PFSK-1 (cell line): ENCODE measurements around the gene POMGNT2.

ENCODE experiments used
- FOXP2 ChIP-seq: optimal IDR thresholded peaks from 2 replicates; pipeline ENCODE3; 2011; ENCODE audit warnings: borderline replicate concordance, control low read depth, inconsistent platforms; ENCODE audit not compliant: insufficient read depth; ENCODE audit errors: extremely low read length, extremely low read depth
- POLR2AphosphoS5 ChIP-seq: IDR thresholded peaks from 2 replicates; pipeline ENCODE4 v1.6.1; 2012; ENCODE audit warnings: low read depth, mild to moderate bottlenecking, control low read depth, low read length, moderate library complexity
- REST ChIP-seq, 2 experiments: IDR thresholded peaks; 2 replicates each; pipeline versions ENCODE4 v1.6.1 to v1.8.0; 2011 to 2012; ENCODE audit warnings: low read depth in 2 of 2, low read length in 2 of 2, control low read depth in 1 of 2, inconsistent platforms in 1 of 2, mild to moderate bottlenecking in 1 of 2, moderate library complexity in 1 of 2; ENCODE audit not compliant: insufficient read depth in 1 of 2
- SIN3A ChIP-seq: IDR thresholded peaks from 2 replicates; pipeline ENCODE4 v1.6.1; 2012; ENCODE audit warnings: mild to moderate bottlenecking, low read length, moderate library complexity, borderline replicate concordance; ENCODE audit not compliant: insufficient read depth
- TAF1 ChIP-seq: IDR thresholded peaks from 2 replicates; pipeline ENCODE4 v1.6.1; 2012; ENCODE audit warnings: low read length, control low read depth, borderline replicate concordance; ENCODE audit not compliant: insufficient read depth

Gene POMGNT2

GRCh38 chr3:43061101-43061895 lies 44.6 kb downstream of the POMGNT2 start:
- TF ChIP-seq POLR2AphosphoS5 (no peak), SIN3A (no peak), REST (IDR thresholded peaks at IDR 0.05; ENCODE audit: insufficient read depth in 1 of 2, low read depth in 2 of 2, low read length in 2 of 2) (no peak), FOXP2 (no peak), TAF1 (no peak)

GRCh38 chr3:43059456-43059855 lies 46.4 kb downstream of the POMGNT2 start:
- no peak for TF ChIP-seq REST (IDR thresholded peaks at IDR 0.05; ENCODE audit: insufficient read depth in 1 of 2, low read depth in 2 of 2, low read length in 2 of 2)
- no peak for TF ChIP-seq POLR2AphosphoS5

GRCh38 chr3:43055806-43056770 lies 49.8 kb downstream of the POMGNT2 start:
- no peak for TF ChIP-seq REST (IDR thresholded peaks at IDR 0.05; ENCODE audit: insufficient read depth in 1 of 2, low read depth in 2 of 2, low read length in 2 of 2)

- TF ChIP-seq REST (IDR thresholded peaks at IDR 0.05; ENCODE audit: insufficient read depth in 1 of 2, low read depth in 2 of 2, low read length in 2 of 2) = no peak
- TF ChIP-seq FOXP2 = no peak
- TF ChIP-seq POLR2AphosphoS5 = no peak
- TF ChIP-seq TAF1 = no peak
- no peak for TF ChIP-seq SIN3A
Measured at GRCh38 chr3:43055393-43055792, 50.5 kb downstream of the POMGNT2 start.

- TF ChIP-seq TAF1 = no peak
- TF ChIP-seq POLR2AphosphoS5 = no peak
- no peak for TF ChIP-seq FOXP2
- no peak for TF ChIP-seq SIN3A
- no peak for TF ChIP-seq REST (IDR thresholded peaks at IDR 0.05; ENCODE audit: insufficient read depth in 1 of 2, low read depth in 2 of 2, low read length in 2 of 2)
Measured at GRCh38 chr3:43054754-43055153, 51.1 kb downstream of the POMGNT2 start.
